Measurements from ENCODE around the gene LSM2. TPM values are rescaled to one million over a fixed set of nuclear protein-coding genes. Genes with fewer than 3 reads are reported as not detected.
A peak's percentile ranks its signal among the peaks of the same experiment; 100 is the strongest.
"Not testable (repeated sequence)": the region's sequence is repeated elsewhere in the genome, so short reads cannot be mapped to it uniquely, and the experiment has no call there.

LSM2 gene
- total RNA-seq, 8 experiments from 2014 or later, result 34.8 to 79.8 (median 47.1) TPM

DNA sequence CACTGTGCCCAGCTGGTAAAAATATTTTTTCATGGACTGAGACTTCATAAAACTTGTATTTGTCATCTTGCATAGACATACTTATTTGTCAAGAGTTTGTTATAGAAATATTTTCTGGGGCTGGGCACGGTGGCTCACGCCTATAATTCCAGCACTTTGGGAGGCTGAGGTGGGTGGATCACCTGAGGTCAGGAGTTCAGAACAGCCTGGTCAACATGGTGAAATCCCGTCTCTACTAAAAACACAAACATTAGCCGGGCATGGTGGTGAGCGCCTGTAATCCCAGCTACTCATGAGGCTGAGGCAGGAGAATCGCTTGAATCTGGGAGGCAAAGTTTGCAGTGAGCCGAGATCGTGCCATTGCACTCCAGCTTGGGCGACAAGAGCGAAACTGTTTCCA, 1.8 kb upstream of the LSM2 start:
- WGBS, 10 experiments, result 83 to 100% (median 92%) methylated on average over 4 to 10 of the region's 10 CpGs; no CpG with 5 or more reads in 3 of the 10 experiments
- H3K4me3 ChIP-seq; ATAC-seq (replicated peaks in 6 of 8); in situ Hi-C loops (cut with MboI; ENCODE audit: low pct_unique_long_range_greater_than_20kb in 2 of 9, low sequenced_read_pairs in 9 of 9, unreplicated experiment in 9 of 9); H3K27ac ChIP-seq: not testable (repeated sequence)
- H3K4me1 ChIP-seq (replicated peaks in 1 of 2), result peaks cover 7 to 16% of the 10 kb centered on the region in 2 donors

DNA sequence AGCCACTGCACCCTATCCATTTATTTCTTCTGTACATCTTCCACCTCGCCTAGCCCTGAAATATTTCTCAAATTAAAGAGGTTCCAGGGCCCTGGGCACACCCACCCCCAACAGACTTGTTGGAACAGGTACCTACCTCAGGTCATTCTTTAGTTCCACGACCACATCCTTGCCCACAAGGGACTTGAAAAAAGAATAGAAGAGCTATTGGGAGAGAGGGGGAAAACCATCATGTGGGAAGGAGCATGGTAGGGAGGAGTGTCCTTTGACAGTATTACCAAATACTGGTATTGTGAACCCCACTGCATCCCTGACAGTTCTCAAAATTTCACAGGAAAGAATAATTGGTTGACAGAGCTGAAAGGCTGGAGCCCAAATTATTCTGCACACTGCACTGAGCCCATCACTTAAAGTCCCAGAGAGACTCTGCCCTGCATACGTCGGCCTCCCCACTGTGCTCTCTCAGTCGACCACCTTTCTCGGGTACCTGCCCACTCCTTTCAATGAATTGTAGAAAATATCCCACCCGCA, 762 bp downstream of the LSM2 start:
- 0 to 35% (median 9%) methylated on average over 1 to 7 of the region's 7 CpGs; no CpG with 5 or more reads in 3 of the 10 experiments for WGBS, 10 experiments
- peaks cover 5 to 11% of the 10 kb centered on the region in 2 donors for H3K4me1 ChIP-seq (replicated peaks in 1 of 2)
- in situ Hi-C loops (cut with MboI; ENCODE audit: low pct_unique_long_range_greater_than_20kb in 2 of 9, low sequenced_read_pairs in 9 of 9, unreplicated experiment in 9 of 9), result no loop called here
- H3K27ac ChIP-seq, result peak overlapping the region; percentile 64 to 83
- peak overlapping the region; percentile 42 to 75 (median 57) for H3K4me3 ChIP-seq
- ATAC-seq (replicated peaks in 6 of 8), result peak in 2 of 8 experiments; percentile 6 to 7

DNA sequence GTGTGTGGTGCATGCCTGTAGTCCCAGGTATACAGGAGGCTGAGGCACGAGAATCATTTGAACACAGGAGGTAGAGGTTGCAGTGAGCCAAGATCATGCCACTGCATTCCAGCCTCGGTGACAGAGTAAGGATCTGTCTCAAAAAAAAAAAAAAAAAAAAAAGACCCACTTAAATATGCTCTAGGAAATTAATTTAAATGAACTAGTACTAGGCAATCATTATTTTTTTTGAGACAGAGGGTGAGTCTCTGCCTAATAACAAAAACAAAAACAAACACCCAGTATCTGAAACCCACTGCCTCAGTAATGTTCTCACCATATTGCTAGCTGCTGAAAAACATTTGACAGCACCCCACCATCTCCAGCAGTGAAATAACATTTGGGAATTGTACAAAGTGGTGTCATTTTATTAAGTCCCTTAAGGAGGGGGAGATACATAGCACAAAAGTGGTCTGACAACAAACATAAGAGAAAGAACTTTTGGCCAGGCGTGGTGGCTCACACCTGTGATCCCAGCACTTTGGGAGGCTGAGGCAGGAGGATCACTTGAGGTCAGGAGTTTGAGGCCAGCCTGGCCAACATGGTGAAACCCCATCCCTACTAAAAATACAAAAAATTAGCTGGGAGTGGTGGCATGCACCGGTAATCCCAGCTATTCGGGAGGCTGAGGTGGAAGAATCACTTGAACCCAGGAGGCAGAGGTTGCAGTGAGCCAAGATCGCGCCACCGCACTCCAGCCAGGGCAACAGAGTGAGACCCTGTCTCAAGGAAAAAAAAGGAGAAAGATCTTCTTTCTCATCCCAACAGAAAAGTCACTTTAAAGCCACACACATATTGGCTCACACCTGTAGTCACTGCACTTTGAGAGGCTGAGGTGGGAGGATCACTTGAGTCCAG, 5.5 kb downstream of the LSM2 start:
- H3K27ac ChIP-seq; in situ Hi-C loops (cut with MboI; ENCODE audit: low pct_unique_long_range_greater_than_20kb in 2 of 9, low sequenced_read_pairs in 9 of 9, unreplicated experiment in 9 of 9); H3K4me1 ChIP-seq (replicated peaks in 1 of 2); H3K4me3 ChIP-seq; ATAC-seq (replicated peaks in 6 of 8): not testable (repeated sequence)
- WGBS, 10 experiments, result 75 to 100% (median 97%) methylated on average over 1 to 6 of the region's 8 CpGs

DNA sequence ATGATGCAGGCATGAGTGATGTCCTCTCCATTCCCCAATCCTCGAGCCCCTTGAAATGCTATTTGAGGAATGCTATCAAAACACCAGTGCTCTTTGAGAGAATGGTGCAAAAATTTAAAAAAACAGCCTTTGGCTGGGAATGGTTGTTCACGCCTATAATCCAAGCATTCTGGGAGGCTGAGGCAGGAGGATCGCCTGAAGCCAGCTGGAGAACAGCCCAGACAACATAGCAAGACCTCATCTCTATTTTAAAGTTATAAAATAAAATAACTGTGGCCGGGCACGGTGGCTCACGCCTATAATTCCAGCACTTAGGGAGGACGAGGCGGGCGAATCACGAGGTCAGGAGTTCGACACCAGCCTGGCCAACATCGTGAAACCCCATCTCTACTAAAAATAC, 7.0 kb downstream of the LSM2 start:
- H3K4me3 ChIP-seq, result no peak overlapping the region
- in situ Hi-C loops (cut with MboI; ENCODE audit: low pct_unique_long_range_greater_than_20kb in 2 of 9, low sequenced_read_pairs in 9 of 9, unreplicated experiment in 9 of 9), result no loop called here
- H3K4me1 ChIP-seq (replicated peaks in 1 of 2), result peaks cover 0 to 4% of the 10 kb centered on the region in 2 donors
- 37 to 100% (median 93%) methylated on average over 1 to 10 of the region's 12 CpGs; no CpG with 5 or more reads in 1 of the 10 experiments for WGBS, 10 experiments
- no peak overlapping the region for H3K27ac ChIP-seq
- ATAC-seq (replicated peaks in 6 of 8), result no peak

DNA sequence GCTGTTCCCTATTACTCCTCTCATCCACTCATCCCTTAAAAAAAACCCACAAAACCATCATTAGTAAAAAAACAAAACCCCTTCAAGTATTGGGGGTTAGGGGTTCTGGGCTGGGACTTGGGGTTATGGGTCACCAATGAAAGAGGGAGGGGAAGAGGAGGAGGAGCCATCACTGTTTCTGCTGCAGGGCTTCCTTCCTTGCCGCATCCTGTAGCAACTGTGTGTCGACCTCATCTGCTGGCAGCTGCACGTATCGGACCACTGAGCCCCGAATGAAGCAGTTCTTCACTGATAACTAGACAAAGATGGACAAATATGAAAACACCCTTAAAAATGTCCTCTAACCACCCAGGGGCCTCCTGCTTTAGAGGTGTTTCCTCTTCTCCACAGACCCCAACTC, 9.2 kb downstream of the LSM2 start:
- no peak overlapping the region for H3K27ac ChIP-seq
- in situ Hi-C loops (cut with MboI; ENCODE audit: low pct_unique_long_range_greater_than_20kb in 2 of 9, low sequenced_read_pairs in 9 of 9, unreplicated experiment in 9 of 9), result no loop called here
- H3K4me1 ChIP-seq (replicated peaks in 1 of 2), result peaks cover 7 to 12% of the 10 kb centered on the region in 2 donors
- no peak for ATAC-seq (replicated peaks in 6 of 8)
- H3K4me3 ChIP-seq, result no peak overlapping the region
- WGBS, 10 experiments, result 78 to 100% (median 85%) methylated on average over 1 to 5 of the region's 5 CpGs; no CpG with 5 or more reads in 6 of the 10 experiments

DNA sequence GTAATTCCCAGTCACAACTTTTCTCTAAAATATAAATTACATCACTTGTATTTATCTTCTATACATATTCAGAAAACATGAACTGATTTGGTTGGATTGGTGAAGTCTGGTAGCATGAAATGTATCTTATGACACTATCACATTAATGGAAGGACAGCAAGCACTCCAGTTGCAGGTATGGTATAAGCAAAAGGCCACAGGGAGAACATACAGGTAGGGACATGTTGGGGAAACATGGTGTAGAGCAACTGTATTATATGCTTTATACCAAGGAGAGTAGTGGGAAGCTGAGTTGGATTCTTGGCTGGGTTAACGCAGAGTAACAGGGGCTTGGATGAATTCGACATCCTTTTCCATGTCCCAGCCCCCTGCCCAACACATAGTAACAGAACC, 9.8 kb downstream of the LSM2 start:
- H3K27ac ChIP-seq, result no peak overlapping the region
- no peak for ATAC-seq (replicated peaks in 6 of 8)

DNA sequence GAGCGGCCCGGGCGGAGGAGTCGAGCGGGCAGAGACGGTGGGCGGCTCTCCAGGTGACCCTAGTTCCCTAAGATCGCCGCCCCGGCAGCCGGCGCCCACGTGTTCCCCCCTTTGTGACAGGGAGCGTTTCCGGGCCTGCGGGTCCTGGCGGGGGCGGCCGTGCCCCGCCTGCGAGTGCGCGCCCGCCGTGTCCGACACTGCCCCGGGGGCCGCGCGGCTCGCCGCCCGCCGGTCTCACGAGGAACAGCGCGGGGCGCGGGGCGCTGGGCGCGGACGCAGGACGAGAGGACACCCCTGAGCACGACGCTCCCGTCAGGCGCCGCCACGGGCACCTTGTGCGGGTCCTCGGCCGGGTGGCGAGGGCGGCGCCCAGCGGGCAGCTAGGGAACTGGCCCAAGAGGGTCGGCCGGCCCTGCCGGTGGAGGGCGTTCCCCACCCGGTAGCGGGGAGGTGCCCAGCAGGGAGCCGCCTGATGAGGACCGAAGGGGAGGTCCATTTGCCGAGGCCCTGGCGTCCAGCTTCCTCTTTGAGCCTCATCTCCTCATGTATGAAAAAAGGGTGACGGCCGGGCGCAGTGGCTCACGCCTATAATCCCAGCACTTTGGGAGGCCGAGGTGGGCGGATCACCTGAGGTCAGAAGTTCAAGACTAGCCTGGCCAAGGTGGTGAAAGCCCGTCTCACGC, 11.0 kb downstream of the LSM2 start, which contains the start of gene VARS1:
TSS of gene VARS1 (minus strand) at position 137 of the 683 bp plus-strand sequence. CDS start 535 bp downstream, outside the sequence.
- peak within 1 kb of the TSS; percentile 57 to 89 (median 76) for H3K4me3 ChIP-seq
- peak; percentile 83 to 91 (median 86) for ATAC-seq (replicated peaks in 6 of 8)
- H3K27ac ChIP-seq, result peak within 1 kb of the TSS; percentile 100
- in situ Hi-C loops (cut with MboI; ENCODE audit: low pct_unique_long_range_greater_than_20kb in 2 of 9, low sequenced_read_pairs in 9 of 9, unreplicated experiment in 9 of 9), result no loop called here
- 0 to 30% (median 7%) methylated on average over 2 to 19 of the region's 75 CpGs; no CpG with 5 or more reads in 4 of the 10 experiments for WGBS, 10 experiments
- peaks cover 7 to 12% of the 10 kb centered on the region in 2 donors for H3K4me1 ChIP-seq (replicated peaks in 1 of 2)

More for the DNA sequence above, 9.8 kb downstream of the LSM2 start:
- Histone ChIP-seq H3K4me1 (replicated peaks in 1 of 2) (peaks cover 7 to 12% of the 10 kb centered on the region in 2 donors), H3K4me3 (no peak overlapping the region)
- in situ Hi-C loops (cut with MboI; ENCODE audit: low pct_unique_long_range_greater_than_20kb in 2 of 9, low sequenced_read_pairs in 9 of 9, unreplicated experiment in 9 of 9), result no loop called here
- 58 to 100% (median 83%) methylated on average over 1 to 2 of the region's 2 CpGs; no CpG with 5 or more reads in 3 of the 10 experiments for WGBS, 10 experiments

DNA sequence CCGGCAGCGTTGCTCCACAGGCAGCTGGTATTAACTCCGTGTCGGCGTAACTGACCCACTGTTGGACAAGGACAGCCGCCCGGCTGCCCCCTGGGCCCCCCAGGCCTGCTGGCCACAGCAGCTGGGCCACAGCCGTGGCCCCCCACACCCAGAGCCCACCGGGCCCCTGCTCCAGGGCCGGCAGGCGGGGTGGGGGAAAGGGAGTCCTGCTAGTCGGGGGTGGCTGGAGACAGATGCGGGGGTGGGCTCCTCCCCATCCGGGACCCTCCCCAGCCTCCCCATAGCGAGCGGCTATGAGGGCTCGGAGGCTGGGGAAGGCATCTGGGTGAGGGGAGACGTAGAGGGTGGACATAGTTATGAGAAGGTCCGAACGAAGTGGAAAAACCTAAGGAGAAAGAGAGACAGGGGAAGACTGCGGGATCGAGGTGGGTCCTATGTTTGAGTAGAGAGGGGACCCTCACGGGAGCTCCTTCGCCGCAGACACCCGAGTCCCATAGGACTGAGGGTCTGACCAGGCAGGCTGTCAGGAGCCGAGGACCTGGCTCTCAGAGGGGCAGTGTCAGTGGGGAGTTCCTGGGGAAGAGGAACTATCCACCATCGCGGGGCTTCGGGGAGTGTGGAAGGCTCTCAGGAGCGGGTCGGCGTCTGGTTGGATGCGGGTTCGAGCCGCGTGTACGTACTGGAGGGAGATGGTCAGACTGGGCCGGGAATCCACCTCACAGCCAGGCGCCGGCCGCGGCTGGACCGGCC, 11.7 kb downstream of the LSM2 start:
- peak overlapping the region; percentile 57 to 89 (median 76) for H3K4me3 ChIP-seq
- H3K27ac ChIP-seq, result peak overlapping the region; percentile 100
- in situ Hi-C loops (cut with MboI; ENCODE audit: low pct_unique_long_range_greater_than_20kb in 2 of 9, low sequenced_read_pairs in 9 of 9, unreplicated experiment in 9 of 9), result no loop called here
- peak; percentile 14 to 50 (median 24) for ATAC-seq (replicated peaks in 6 of 8)
- H3K4me1 ChIP-seq (replicated peaks in 1 of 2), result peaks cover 7 to 12% of the 10 kb centered on the region in 2 donors
- WGBS, 10 experiments, result 0 to 20% (median 4%) methylated on average over 1 to 12 of the region's 44 CpGs; no CpG with 5 or more reads in 7 of the 10 experiments

DNA sequence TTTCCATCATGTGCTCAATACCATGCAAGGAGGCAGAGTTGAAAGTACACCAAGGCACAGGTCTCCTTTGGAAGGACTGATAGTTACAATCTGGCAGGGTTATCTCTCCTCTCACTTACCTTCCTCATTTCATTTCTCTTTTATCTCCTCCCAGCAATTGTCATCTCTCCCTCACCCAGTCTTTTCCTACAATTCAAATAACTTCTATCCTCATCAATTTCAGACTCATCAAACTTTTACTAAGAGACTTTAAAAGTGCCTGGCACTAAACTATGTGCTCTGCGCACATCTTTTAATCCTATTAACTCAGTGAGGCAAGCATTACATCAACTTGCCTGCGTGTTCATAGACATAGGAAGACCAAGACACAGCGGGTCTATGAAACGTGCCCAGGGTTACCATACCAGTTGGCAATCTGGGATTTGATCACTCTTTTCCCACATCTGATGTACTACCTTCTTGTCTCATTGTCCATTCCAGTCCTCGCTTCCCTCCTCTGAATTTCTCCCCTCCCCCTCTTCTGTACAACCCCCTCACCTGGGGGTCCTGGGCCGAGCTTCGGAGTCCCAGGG, 12.4 kb downstream of the LSM2 start:
- Histone ChIP-seq H3K4me3 (peak overlapping the region; percentile 57 to 89 (median 76)), H3K4me1 (replicated peaks in 1 of 2) (peaks cover 7 to 12% of the 10 kb centered on the region in 2 donors), H3K27ac (peak overlapping the region; percentile 100)
- in situ Hi-C loops (cut with MboI; ENCODE audit: low pct_unique_long_range_greater_than_20kb in 2 of 9, low sequenced_read_pairs in 9 of 9, unreplicated experiment in 9 of 9), result no loop called here
- peak in 5 of 8 experiments; percentile 0 to 8 (median 2) for ATAC-seq (replicated peaks in 6 of 8)
- 0 to 54% (median 6%) methylated on average over 1 to 5 of the region's 7 CpGs; no CpG with 5 or more reads in 2 of the 10 experiments for WGBS, 10 experiments

DNA sequence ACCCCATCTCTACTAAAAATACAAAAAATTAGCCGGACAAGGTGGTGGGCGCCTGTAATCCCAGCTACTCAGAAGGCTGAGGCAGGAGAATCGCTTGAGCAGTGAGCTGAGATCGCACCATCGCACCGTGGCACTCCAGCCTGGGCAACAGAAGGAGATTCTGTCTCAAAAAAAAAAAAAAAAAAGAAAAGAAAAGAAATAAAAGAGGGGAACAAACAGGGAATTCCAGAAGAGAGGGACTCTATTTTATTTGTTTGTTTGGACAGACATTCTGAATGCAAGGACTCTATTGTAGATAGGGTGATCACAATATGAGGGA, 12.9 kb downstream of the LSM2 start:
- WGBS, 10 experiments, result 73 to 100% (median 82%) methylated on average over 2 to 6 of the region's 6 CpGs; no CpG with 5 or more reads in 1 of the 10 experiments
- ATAC-seq (replicated peaks in 6 of 8); H3K27ac ChIP-seq; in situ Hi-C loops (cut with MboI; ENCODE audit: low pct_unique_long_range_greater_than_20kb in 2 of 9, low sequenced_read_pairs in 9 of 9, unreplicated experiment in 9 of 9): not testable (repeated sequence)
- Histone ChIP-seq H3K4me3 (peak overlapping the region; percentile 57 to 89 (median 76)), H3K4me1 (replicated peaks in 1 of 2) (peaks cover 7 to 12% of the 10 kb centered on the region in 2 donors)

DNA sequence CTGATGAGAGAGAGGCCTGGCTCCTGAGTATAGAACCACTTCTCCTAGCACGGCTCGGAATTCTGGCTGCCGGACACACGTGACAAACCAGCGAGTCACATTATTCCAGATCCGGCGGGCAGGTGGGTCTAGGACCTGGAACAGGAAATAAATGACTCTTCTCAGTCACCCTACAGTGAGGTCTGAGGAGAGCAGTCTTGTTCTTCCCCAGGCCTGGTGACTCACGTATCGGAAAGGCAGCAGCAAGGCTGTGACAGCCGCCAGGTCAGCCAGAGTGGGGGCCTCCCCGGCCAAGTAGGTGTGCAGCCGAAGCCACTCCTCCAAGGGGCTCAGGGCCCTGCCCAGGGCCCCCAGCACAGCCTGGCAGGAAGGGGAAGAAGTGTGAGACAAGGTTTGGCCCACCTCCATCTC, 14.0 kb downstream of the LSM2 start:
- H3K4me1 ChIP-seq (replicated peaks in 1 of 2), result peaks cover 7 to 12% of the 10 kb centered on the region in 2 donors
- H3K27ac ChIP-seq, result no peak overlapping the region
- H3K4me3 ChIP-seq, result no peak overlapping the region
- in situ Hi-C loops (cut with MboI; ENCODE audit: low pct_unique_long_range_greater_than_20kb in 2 of 9, low sequenced_read_pairs in 9 of 9, unreplicated experiment in 9 of 9), result no loop called here
- ATAC-seq (replicated peaks in 6 of 8), result no peak
- WGBS, 10 experiments, result 38 to 100% (median 93%) methylated on average over 3 to 11 of the region's 12 CpGs; no CpG with 5 or more reads in 4 of the 10 experiments

DNA sequence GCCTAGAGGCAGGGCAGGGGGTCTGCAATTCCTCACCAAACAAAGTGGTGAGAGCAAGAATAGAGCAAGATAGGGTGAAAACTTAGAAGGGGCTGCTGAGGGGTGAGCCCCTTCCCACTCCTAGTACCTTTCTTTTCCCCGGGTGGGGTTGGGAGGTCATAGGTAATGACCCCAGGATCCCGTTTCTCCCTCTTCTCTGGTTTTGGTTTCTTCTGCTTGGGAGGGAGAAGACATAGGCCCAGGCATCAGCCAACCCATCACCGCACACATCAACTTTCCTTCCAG, 14.7 kb downstream of the LSM2 start:
- peaks cover 7 to 12% of the 10 kb centered on the region in 2 donors for H3K4me1 ChIP-seq (replicated peaks in 1 of 2)
- H3K4me3 ChIP-seq, result no peak overlapping the region
- no peak for ATAC-seq (replicated peaks in 6 of 8)
- in situ Hi-C loops (cut with MboI; ENCODE audit: low pct_unique_long_range_greater_than_20kb in 2 of 9, low sequenced_read_pairs in 9 of 9, unreplicated experiment in 9 of 9), result no loop called here
- WGBS, 10 experiments, result 40 to 96% (median 83%) methylated on average over 1 to 3 of the region's 3 CpGs; no CpG with 5 or more reads in 7 of the 10 experiments
- H3K27ac ChIP-seq, result no peak overlapping the region

Measured in motor neuron (in vitro differentiated cells).